ENCODE measurements around the gene SHPK.

DNA sequence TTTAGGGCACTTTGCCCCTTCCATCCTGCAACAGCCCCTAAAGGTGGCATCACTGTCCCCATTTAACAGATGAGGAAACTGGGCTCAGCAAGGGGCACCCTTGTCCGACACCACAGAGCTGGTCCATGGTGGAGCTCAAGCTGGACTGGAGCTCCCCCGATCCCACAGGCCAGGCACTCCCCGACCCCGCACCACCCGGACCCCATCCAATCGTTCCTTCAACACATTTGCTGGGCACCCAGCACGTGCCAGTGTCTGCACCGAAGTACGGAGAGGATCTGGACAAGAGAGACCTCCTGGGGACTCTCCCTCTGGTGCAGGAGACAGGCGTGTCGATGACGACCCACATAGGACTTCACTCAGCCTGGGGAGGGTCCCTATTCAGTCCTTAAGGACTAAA, 46.0 kb upstream of the SHPK start:
- TF ChIP-seq POLR2A (IDR thresholded peaks at IDR 0.05; ENCODE audit: low read depth, low read length), result no peak
- no peak for TF ChIP-seq POLR2AphosphoS5 (IDR thresholded peaks at IDR 0.05; ENCODE audit: low read depth, low read length)
- TF ChIP-seq TAF1 (IDR thresholded peaks at IDR 0.05; ENCODE audit: borderline replicate concordance, low read depth, low read length), result no peak
